GM12872 (cell line): ENCODE data around the gene ERG.

Experiments
- CTCF ChIP-seq: IDR thresholded peaks from 3 replicates; pipeline ENCODE4 v1.5.1; 2011; ENCODE audit warnings: low read depth, mild to moderate bottlenecking, low read length, moderate library complexity; ENCODE audit not compliant: insufficient read depth

The ERG gene

GRCh38 chr21:38392661-38393060, 105.6 kb downstream of the ERG start:
- TF ChIP-seq CTCF, result no peak

DNA sequence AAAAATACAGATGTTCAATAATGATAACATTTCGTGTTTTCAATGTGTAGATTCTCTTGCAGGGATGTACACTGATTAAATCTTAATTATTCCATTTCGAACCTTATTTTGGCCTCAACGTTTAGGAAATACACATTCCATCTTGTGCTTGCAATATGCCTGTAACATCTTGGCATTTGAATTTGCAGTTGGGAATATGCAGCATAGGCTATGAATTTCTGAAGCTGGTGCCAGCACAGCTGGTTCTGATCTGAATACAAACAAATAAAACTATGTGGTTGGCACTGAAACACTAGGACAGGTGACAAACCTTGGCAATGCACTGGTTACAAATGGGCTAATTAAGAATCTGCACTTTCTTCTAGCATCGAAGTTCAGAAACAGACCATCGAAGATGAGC, 108.4 kb downstream of the ERG start:
- TF ChIP-seq CTCF, result no peak

GRCh38 chr21:38389354-38389676, 109.0 kb downstream of the ERG start:
- no peak for TF ChIP-seq CTCF

DNA sequence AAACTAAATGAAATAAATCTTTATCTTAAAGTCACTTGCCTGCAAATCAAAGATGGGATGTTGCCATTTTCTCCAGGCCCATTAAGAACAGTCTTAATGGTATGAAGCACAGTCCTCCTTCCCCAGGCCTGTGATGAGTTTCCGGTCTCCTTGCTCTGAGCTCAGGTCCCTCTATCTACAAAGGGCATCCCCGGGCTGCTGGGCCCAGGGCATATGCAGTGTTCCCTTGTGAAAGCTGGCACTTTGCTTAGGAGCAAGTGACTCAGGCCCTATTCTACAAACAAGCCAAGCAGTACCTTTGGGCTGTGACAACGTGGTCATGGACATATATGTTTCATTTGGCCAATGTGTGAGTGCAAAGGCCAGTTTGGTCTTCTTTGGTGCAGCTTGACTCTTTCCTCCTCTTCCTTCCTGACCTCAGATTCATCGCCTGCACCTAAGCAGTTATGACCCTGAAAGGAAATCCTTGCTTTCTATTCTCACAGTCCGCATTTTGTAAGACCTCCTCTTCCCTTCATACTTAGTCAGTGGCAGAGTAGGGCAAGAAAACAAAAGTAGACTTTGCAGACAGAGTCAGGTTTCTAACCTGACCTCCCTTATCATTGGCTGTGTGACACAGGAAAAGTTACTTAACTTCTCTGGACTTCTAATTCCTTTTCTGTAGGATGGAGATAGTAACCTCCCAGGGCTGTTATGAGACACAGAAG, 109.5 kb downstream of the ERG start:
- TF ChIP-seq CTCF, result no peak

GRCh38 chr21:38388203-38388602, 110.1 kb downstream of the ERG start:
- TF ChIP-seq CTCF, result no peak

- TF ChIP-seq CTCF, result no peak
Measured at GRCh38 chr21:38386967-38387366, 111.3 kb downstream of the ERG start.

DNA sequence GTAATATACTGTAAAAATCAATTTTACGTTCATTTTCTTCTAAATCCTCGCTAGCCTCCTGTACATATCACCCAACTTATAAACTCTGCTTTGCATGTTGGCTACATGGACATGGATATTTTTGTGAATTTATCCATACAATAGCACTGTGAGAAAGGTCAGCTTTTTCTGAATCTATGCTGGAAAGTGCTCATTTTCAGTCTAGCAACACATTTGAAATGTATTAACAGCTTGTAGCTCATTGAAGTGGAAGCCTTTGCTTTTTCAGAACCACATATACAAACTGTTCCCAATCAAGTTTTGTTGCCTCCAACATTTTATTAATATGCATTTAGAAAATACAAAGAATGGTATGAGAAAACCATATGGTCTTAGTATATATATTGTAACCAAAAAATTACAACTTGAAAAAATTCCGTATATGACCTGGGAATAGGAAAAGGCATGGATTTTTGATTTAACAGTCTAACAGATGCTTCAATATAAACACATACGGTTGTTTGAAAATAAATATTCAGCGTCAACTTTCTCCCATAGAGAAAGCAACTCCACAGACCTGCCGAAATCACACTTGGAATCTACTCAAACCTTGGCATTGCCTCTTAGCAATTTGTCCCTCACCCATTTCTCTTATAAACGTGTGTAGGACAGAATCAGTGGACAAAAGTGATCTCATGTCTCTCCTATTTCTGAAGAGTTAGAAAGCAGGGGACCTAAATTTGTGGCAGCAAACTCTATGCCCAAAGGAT, 112.7 kb downstream of the ERG start:
- TF ChIP-seq CTCF, result no peak
